Pulmonary artery endothelial cell (primary cell): ENCODE measurements around the gene TAPT1. TPM values are rescaled to one million over a fixed set of nuclear protein-coding genes. Genes with fewer than 3 reads are reported as not detected.
A peak's percentile ranks its signal among the peaks of the same experiment; 100 is the strongest.
"Not testable (repeated sequence)": the region's sequence is repeated elsewhere in the genome, so short reads cannot be mapped to it uniquely, and the experiment has no call there.

ENCODE experiments used
- DNase-seq: peaks from one replicate; pipeline ENCODE4 v3.0.0-alpha.2; 2011; ENCODE audit warnings: low read depth, low spot score
- total RNA-seq: library from RNA; depleted of rRNA; stranded (reverse); fragments of >200 nt; gene quantifications from 2 replicates; pipeline ENCODE4 v1.2.3, GENCODE V29; 2014

TAPT1 gene
- total RNA-seq, 1 donor from 2014 or later, result 9.9 TPM

DNA sequence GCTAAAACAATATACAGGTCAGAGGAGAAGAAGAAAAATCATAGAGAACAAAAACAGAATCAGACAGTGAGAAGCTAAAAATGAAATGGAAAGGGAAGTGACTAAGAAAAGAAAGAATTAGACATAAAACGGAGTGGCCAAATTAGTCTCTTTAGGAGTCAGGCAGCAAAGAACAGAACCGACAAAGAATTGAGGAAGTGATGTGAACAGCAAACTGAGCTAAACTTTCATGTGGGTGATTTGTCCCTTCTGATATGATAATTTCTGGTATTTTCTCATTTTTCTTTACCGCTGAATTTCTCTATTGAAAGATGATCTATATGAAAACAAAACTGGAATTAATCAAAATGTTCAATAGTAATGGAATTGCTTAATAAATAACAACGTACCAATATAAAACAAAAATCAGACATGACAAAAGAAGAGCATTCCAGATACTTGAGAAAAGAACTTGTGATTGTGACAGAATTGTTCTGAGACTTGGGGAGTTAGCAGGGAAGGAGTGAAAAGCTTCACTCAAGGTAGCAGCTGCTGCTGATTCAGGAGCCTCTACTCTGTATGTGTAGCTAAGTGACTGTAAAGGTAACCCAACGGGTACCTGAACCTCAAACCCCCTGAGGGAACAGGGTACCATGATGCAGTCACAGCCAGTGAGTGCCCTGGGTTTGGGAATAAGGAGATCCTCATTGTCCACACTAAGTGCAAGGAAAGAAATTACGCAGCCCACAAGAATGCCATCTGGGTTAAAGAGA is 8.8 kb downstream of the TAPT1 start:
- DNase-seq, result no peak

GRCh38 chr4:16213121-16213520 is 13.2 kb downstream of the TAPT1 start:
- DNase-seq, result no peak

- DNase-seq, result no peak
Measured at GRCh38 chr4:16212138-16212782, 14.0 kb downstream of the TAPT1 start.

DNA sequence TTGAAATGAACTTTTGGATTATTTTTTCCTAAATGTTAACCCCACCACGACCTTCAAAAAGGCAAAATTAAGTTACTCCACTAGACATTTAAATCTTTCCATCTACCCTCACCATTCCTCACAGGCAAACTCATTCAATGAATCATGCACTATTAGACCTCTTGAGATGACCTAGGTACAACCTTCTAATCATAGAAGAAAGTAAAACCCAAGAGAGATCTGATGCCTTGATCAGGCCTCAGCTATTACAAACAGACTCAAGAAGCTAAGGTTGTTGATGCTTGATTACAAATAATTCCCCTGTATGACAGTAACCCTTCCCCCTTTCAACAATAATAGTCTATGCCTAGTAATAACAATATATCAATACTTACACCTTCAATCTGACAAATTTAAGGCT is 18.9 kb downstream of the TAPT1 start:
- DNase-seq, result no peak

GRCh38 chr4:16206848-16207247 is 19.4 kb downstream of the TAPT1 start:
- no peak for DNase-seq

- DNase-seq, result no peak
Measured at GRCh38 chr4:16206301-16206700, 20.0 kb downstream of the TAPT1 start.

- no peak for DNase-seq
Measured at GRCh38 chr4:16205298-16206164, 20.7 kb downstream of the TAPT1 start.

DNA sequence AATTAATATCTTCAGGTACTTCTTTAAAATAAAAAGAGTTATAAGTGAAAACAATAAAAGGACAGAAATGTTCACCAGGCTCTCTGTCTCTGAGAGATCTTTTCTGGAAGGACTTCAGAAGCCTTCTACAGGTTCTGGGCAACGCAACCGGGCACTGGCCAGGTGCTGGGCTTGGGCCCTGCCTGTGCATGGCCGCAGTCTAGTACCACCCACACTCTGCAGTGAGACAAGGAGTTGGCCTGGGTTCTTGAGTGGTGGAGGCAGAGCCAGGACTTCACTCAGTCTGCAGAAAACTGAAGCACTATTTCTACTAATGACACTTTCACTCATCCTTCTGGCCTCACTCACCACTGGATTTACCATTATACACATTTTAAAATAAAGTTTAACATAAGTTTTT is 21.8 kb downstream of the TAPT1 start:
- DNase-seq, result no peak

DNA sequence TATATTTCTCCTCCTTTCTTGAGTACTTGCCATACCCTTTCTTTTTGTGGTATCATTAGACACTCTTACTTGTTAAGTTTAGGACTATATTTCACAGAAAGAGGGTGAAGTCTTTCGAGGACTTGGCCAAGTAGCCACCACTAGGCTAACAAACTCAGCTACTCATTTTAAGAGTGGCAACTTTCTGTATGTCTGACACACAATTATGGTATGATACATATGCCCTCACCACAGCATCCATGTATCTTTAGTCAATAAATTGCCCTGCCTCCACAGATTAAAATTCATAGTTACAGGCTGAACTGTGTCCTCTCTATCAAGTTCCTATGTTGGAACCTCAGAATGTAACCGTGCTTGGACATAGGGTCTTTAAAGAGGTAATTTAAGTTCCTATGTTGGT is 23.2 kb downstream of the TAPT1 start:
- DNase-seq, result no peak

DNA sequence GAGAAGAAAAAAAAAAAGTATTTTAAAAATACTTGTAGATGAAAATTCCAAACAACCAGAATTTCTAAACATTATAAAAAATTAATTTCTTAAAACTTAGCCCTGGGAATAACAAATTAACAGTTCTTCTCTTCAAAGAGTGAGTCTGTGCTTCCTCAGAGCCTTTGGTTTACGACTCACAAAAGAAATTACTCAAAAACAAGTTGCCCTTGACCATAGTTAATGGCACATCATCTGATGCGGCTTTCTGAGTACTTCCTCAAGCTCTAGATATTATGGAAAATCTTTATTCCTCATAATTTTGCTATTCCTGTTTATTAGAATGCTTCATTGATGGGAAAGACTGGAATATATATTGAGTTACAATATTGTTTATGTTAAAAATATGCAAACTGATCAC is 23.7 kb downstream of the TAPT1 start:
- DNase-seq, result no peak

GRCh38 chr4:16199093-16199492 is 27.2 kb downstream of the TAPT1 start:
- no peak for DNase-seq

DNA sequence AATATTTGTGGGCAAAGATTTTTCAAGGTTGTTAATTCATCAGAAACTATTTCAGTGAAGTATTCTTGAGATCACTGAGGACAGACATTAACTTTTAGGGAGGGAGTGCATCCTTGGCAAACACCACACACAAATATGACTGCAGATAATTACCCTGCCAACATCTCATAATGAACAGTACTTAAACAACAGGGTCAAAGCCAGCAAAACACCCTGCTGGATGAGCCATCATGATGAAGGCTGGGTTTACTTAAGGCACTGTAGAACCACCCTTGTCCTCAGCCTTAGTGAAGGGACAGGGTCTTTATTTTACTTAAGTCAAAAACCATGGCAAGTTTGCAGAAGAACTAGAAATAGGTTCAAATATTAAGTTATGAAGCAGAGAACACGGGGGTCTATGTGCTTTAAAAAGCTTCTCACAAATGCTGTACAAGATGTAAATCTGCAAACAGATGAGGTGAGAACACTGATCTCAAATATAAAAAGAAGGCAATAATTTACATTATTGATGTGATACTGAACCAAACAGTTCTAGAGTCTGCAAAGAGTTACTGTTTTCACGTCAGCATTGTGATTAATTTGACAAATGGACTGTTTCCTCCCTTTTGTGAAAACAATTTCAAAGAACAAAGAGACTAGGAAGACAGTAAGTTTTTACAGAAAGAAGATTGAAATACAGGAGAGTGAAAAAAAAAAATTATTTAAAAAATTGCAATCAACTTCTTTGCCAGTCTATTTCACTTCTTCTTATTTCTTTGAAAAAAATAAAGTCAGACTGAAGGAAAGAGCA is 28.2 kb downstream of the TAPT1 start:
- DNase-seq, result no peak

DNA sequence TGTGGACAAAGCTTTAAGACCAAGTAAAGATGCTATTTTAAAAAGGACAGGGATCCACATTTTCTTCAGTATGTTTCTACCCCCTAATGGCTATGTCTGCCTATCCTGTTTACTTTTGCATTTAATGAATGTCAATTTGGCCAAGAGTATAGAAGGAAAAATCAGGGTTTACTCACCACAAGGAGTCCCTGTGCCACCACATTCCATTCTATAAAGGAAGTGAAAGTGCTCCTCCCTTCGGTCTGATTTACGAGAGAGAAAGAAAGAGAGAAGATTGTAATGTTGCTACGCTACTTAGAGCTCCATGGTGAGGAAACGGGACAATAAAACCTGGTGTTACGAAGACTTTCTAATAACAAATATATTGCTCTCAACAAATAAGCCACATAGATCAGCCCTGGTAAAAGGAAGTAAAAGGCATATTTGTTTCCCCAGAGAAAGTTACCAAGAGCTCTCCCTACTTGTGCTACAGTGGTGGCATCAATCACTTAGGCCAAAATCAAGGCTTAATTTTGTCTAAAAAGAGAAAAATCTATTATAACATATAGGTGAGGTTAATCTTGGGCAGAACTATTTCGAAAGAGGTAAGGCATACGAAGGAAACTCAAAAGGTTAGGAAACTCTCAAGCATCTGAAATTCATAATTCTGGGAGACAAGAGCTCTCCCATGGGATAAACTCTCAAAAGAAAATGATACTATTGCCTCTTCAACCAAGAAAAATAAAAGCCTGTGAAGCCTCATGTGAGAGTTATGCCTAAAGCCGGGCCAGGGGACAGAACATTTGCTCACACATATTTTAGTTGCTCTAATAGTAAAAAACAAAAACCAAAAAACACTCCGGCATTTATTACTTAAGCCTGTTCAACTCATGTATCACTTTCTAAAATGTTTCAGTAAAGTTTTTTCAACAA is 29.5 kb downstream of the TAPT1 start:
- DNase-seq, result peak; percentile 51

GRCh38 chr4:16195209-16195608 is 31.1 kb downstream of the TAPT1 start:
- DNase-seq, result no peak

- not testable (repeated sequence) for DNase-seq
Measured at GRCh38 chr4:16194798-16195197, 31.5 kb downstream of the TAPT1 start.

DNA sequence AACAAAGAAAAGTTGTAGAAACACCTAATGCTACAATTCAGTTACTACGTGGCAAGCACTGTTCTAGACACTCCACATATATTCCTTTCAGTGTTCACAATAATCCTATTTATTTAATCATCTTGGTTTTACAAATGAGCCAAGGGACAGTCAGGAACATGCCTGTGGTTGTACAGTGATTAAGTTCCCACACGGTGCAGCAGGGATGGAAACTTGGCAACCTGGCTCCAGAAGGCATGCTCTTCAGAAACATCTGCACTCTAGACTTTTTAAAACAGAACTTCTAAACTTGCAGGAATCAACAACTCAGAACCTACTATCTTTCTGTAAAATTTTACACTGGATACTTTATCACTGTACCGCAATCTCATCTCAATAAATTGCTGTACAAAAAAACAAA is 32.1 kb downstream of the TAPT1 start:
- no peak for DNase-seq

DNA sequence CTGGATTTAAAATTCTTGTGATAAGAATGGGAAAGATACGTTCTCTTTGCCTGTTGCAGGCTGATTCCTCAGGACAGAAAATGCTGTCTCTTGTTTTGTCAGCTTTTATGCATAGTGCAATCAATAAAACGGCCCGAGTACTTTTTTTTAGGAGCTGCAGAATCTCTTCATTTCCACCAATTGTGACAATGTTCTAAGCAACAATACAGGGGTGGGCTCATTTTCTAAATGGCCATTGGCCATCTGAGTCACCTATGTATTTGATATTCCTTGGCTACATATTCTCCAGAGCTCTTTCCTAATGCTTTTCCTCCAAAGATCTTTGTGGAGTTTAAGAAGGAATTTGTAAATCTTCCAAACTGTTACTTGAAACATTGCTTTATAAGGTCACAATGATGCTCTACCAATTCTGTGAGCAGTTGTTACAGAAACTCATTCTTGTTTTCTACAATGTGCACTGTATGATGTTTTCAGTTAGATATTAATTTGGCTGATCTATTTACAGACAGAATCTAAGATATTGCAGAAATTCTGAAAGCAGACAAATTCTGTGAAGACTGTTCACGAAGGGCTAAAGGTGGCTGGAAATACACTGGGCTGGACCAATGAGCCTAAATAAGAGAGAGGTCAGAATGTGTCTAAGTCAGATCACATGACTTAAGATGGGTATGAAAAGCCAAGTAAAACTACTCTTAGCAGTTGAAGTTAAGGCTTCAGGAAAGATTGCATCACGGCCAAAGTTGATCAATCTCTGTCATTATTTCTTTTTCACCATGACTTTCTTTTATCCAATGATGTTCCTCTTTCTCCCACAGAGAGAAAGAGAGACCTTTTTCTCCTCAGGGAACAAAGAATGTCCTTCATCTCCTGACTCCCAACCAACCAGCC is 33.4 kb downstream of the TAPT1 start:
- DNase-seq, result no peak

- no peak for DNase-seq
Measured at GRCh38 chr4:16192057-16192456, 34.2 kb downstream of the TAPT1 start.

DNA sequence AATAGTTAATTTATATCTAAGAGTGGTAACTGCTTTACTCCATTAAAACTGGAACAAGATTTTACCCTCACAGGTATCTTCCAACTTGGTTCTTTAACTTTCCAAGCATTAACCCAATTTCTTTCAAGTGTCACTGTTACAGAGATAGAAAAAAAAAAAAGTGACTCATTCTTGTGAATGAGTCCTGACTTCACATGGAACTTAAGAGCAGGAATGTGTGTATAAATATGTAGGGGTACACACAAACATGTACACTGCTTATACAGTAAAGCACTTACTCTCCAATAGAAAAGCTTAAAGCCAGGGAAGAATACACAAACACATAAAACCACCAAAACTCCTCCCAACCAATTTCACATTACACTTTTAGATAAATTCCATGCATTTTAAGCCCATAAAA is 38.8 kb downstream of the TAPT1 start:
- no peak for DNase-seq
